ENCODE measurements around the gene CDON.

CDON gene

GRCh38 chr11:125959511-125959910 is 103.2 kb downstream of the CDON start:
- no peak overlapping the region for H3K9ac ChIP-seq (ENCODE audit: low read length)
- no peaks in the 10 kb centered on the region for H3F3A ChIP-seq (ENCODE audit: insufficient read depth, low read length)
- H3K4me1 ChIP-seq (ENCODE audit: insufficient read depth, low read length, severe bottlenecking), result no peaks in the 10 kb centered on the region
- no peak overlapping the region for H2AFZ ChIP-seq (ENCODE audit: low read length)
- H4K20me1 ChIP-seq (ENCODE audit: insufficient read depth, low read length), result no peaks in the 10 kb centered on the region
- TF ChIP-seq CTCF (IDR thresholded peaks at IDR 0.05; ENCODE audit: low read length), result no peak
- no peak for TF ChIP-seq EZH2 (IDR thresholded peaks at IDR 0.05; ENCODE audit: borderline replicate concordance, low read length)
- H3K9me3 ChIP-seq (ENCODE audit: low read length), result no peaks in the 10 kb centered on the region
- no peaks in the 10 kb centered on the region for H3K79me2 ChIP-seq (ENCODE audit: insufficient read depth, low read length)
- no peak overlapping the region for H3K4me2 ChIP-seq (ENCODE audit: low read length)
- no peak overlapping the region for H3K4me3 ChIP-seq (ENCODE audit: low read depth, low read length, poor library complexity, severe bottlenecking)
- H3K27ac ChIP-seq (ENCODE audit: low read depth, low read length, poor library complexity, severe bottlenecking), result no peak overlapping the region
- no peaks in the 10 kb centered on the region for H3K27me3 ChIP-seq (ENCODE audit: insufficient read depth, low read length)
- no peaks in the 10 kb centered on the region for H3K9me2 ChIP-seq (ENCODE audit: low read depth, low read length)
- H3K36me3 ChIP-seq (ENCODE audit: insufficient read depth, low read length), result no peaks in the 10 kb centered on the region

GRCh38 chr11:125958872-125959400 is 103.7 kb downstream of the CDON start:
- no peak overlapping the region for H3K27ac ChIP-seq (ENCODE audit: low read depth, low read length, poor library complexity, severe bottlenecking)
- no peak overlapping the region for H3K9ac ChIP-seq (ENCODE audit: low read length)
- no peaks in the 10 kb centered on the region for H3K4me1 ChIP-seq (ENCODE audit: insufficient read depth, low read length, severe bottlenecking)
- no peaks in the 10 kb centered on the region for H3K27me3 ChIP-seq (ENCODE audit: insufficient read depth, low read length)
- no peaks in the 10 kb centered on the region for H3K79me2 ChIP-seq (ENCODE audit: insufficient read depth, low read length)
- TF ChIP-seq CTCF (IDR thresholded peaks at IDR 0.05; ENCODE audit: low read length) (no peak), EZH2 (IDR thresholded peaks at IDR 0.05; ENCODE audit: borderline replicate concordance, low read length) (no peak)
- H3K36me3 ChIP-seq (ENCODE audit: insufficient read depth, low read length), result no peaks in the 10 kb centered on the region
- H2AFZ ChIP-seq (ENCODE audit: low read length), result no peak overlapping the region
- H3K4me3 ChIP-seq (ENCODE audit: low read depth, low read length, poor library complexity, severe bottlenecking), result no peak overlapping the region
- no peaks in the 10 kb centered on the region for H3F3A ChIP-seq (ENCODE audit: insufficient read depth, low read length)
- no peaks in the 10 kb centered on the region for H3K9me2 ChIP-seq (ENCODE audit: low read depth, low read length)
- H3K4me2 ChIP-seq (ENCODE audit: low read length), result no peak overlapping the region
- H4K20me1 ChIP-seq (ENCODE audit: insufficient read depth, low read length), result no peaks in the 10 kb centered on the region
- H3K9me3 ChIP-seq (ENCODE audit: low read length), result no peaks in the 10 kb centered on the region

GRCh38 chr11:125957618-125958332 is 104.9 kb downstream of the CDON start:
- Histone ChIP-seq H3K27ac (ENCODE audit: low read depth, low read length, poor library complexity, severe bottlenecking) (no peak overlapping the region), H3F3A (ENCODE audit: insufficient read depth, low read length) (no peaks in the 10 kb centered on the region), H3K4me2 (ENCODE audit: low read length) (no peak overlapping the region), H3K27me3 (ENCODE audit: insufficient read depth, low read length) (no peaks in the 10 kb centered on the region), H3K36me3 (ENCODE audit: insufficient read depth, low read length) (no peaks in the 10 kb centered on the region), H3K9me2 (ENCODE audit: low read depth, low read length) (no peaks in the 10 kb centered on the region), H3K9me3 (ENCODE audit: low read length) (no peaks in the 10 kb centered on the region), H3K9ac (ENCODE audit: low read length) (no peak overlapping the region), H3K4me1 (ENCODE audit: insufficient read depth, low read length, severe bottlenecking) (no peaks in the 10 kb centered on the region), H2AFZ (ENCODE audit: low read length) (no peak overlapping the region), H4K20me1 (ENCODE audit: insufficient read depth, low read length) (no peaks in the 10 kb centered on the region), H3K4me3 (ENCODE audit: low read depth, low read length, poor library complexity, severe bottlenecking) (no peak overlapping the region), H3K79me2 (ENCODE audit: insufficient read depth, low read length) (no peaks in the 10 kb centered on the region)
- no peak for TF ChIP-seq CTCF (IDR thresholded peaks at IDR 0.05; ENCODE audit: low read length)
